Activated CD4-positive, CD25-positive, alpha-beta regulatory T cell treated with anti-CD3 and anti-CD28 coated beads, Interleukin-2, amount 50 U/mL, for 16 hours (primary cell): ENCODE results near the gene FHOD1.

Source experiments
- DNase-seq: peaks from one replicate; pipeline ENCODE4 v3.0.0-alpha.2; 2020; ENCODE audit warnings: low read depth, low spot score

Gene FHOD1

DNA sequence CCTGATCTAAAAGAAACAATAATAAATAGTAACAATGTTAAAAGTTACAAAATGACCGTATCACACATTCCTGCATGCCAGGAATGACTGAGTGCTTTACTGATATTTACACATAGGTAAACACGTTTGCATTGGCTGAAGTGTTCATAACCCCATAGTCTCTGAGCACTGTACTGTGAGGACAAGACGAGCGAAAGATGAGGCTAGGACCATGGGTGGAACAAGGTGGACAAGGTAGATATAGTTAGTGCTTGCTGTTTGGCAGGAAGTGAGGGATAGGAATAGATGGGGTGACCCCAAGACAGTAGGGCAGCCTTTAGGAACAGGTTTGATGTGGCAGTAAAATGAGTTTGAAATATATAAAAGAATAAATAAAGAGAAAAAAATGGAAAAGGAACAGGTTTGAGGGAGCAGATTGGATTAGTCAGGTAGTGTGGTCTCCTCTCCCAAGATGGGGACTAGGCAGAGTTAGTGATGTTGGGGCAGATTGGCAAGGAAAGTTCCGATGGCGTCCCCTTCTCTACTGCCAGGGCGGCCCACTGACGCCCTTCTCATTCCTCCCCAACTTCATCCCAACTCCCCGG, 55.8 kb downstream of the FHOD1 start:
- no peak for DNase-seq

DNA sequence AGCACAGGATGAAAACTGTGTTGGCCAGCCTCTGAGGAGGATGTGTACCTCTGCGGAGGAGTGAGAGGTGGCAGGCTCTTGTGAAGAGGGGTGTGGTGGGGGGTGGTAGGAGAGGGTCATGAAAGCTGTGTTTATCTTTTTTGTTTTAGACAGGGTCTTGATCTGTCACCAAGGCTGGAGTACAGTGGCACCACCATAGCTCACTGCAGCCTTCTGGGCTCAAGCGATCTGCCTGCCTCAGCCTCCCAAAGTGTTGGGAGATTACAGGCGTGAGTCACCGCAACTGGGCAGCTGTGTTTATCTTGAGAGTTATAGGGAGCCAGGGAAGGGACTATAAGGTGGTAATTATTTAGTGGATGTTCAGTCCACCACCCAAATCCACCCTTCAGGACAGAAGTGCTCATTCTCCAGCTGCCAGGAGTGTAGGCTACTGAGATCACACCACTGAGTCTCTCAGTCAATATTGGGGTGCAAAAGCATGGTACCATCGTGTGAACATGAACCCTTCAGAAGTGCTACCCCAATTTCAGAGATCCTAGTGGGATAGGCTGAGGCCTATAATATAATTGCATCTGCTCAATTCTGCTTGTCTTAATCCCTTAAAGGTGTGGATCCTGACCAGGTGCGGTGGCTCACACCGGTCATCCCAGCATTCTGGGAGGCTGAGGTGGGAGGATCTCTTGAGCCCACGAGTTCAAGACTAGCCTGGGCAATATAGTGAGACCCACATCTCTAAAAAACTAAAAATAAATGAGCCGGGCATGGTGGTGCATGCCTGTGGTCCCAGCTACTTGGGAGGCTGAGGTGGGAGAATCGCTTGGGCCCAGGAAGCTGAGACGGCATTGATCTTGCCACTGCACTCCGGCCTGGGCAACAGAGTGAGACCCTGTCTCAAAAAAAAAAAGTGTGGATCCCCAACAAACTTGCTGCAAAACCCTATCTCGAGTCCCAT, 56.6 kb downstream of the FHOD1 start:
- DNase-seq: no peak

DNA sequence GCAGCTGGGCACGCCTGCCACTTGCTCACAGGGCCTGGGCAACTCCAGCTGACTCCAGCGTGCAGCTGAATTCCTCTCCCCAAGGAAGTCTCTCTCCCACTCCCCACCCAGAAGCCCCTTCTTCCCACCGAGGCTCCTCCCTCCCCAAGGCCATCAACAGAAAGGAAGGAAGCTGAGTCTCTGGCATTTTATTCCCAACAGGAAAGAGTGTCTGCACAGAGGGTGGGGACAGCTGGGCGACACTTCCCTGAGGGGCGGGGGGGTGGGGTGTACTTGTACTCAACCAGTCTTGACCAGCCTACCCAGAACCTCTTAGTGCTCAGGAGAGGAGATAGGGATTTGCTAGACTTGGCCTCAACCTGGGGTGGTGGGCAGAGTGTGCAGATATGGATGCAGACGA, 57.2 kb downstream of the FHOD1 start, which contains the start of gene EXOC3L1:
Gene EXOC3L1, minus strand, starts transcription at position 96 of the 400 bp plus-strand sequence. CDS start 460 bp downstream, outside the sequence.
- no peak for DNase-seq

DNA sequence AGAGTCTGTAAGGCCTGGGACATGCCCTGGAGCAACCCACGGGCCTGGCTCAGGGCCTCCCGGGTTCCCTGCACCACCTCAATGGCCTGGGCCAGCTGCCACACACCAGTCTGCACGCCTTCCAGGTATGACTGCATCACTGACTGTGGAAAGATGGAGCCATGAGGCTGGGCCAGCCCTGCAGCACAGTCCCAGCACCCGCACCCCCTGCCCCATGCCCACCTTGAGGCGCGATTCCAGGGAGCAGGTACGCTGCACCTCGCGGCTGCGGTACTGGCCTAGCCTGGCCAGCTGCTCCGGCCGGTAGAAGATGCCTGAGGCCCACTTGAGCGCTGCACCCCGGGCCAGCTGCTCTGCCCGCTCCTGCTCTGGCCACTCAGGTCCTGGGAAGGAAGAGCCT, 58.5 kb downstream of the FHOD1 start:
- no peak for DNase-seq

DNA sequence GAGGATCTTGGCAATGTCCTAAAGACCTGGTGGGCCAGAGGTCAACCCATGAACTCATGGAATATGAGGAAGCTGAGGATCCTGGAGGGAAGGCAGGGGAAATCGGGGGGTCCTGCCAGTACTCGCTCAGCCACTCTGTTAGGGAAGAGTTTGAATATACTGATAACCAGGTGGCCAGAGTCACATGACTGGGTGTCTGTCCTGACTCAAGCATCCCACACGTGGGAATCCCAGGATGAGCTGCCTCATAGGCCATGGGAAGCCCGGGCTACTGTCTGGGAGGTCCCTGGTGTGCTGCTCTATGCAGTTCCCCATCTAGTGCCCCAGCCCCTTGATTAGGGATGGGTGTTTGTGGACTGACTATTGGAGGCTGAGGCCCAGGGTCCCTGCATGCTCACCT, 59.0 kb downstream of the FHOD1 start:
- DNase-seq: no peak

DNA sequence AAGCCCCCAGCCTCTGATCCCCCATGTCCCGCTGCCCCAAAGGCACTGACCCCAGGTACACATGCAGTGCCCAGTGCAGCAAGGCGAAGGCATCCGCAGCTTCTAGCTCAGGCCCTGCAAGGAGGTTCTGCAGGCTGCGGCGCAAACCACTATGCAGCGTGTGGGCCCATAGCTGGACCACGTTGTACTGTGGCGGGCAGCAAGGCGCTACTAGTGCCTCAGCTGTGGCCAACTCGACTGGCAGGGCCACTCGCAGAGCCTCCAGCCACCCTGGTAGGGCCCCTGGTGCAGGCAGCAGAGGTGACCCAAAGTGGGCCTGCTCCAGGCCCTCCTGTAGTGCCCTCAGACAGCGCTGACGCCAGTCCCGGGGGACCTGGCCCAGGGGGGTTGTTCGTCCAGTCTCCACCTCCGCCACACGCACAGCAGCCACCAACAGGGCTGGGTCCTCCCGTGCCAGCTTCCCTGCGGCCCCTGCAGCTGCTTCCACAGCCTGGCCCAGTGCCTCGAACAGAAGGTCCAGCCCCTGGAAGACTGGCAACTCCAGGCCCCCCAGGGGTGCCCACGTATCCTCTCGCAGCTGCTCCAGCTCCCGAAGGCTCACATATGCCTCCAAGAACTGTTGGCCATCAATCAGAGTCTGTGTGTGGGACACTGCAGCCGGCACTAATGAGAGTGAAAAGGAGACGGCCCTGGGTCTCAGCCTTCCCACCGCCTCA, 59.9 kb downstream of the FHOD1 start:
- no peak for DNase-seq

DNA sequence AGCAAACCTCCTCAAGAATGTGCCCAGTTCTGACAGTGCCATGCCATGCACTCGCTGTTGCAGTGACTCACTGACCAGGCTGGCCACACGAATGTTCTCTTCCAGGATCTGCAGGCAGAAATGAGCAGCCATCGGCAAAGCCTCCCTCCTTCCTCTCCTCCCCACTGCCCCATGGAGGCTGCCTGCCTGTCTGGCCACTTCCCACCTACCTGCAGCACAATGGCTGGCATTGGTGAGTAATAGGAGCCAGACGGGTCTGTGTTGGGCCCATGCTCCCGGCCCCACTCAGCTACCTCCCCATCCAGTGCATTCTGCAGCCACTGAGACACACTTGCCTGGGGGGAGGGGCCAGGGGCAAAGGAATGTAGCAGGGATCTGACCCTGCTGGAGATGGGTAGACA, 60.7 kb downstream of the FHOD1 start:
- no peak for DNase-seq

DNA sequence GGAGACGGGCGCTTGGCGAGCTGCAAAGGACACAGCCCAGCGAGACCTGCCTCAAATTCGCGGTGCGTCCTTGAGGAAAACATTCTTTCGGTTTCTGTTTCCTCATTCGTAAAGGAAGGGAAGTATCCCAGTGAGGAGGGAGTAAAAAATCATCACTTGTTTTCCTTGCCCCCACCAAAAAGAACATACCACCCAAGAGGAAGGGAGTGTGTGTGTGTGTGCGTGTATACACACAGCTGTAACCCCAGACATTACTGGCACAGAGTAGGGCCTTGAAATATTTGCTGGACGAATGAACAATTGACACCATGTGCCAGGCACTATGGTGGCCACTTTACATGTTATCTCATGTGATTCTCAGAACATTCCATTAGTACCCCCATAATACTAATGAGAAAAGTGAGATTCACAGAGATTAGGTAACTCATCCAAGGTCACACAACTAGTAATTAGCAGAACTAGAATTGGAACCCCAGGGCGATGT, 61.6 kb downstream of the FHOD1 start:
- no peak for DNase-seq

DNA sequence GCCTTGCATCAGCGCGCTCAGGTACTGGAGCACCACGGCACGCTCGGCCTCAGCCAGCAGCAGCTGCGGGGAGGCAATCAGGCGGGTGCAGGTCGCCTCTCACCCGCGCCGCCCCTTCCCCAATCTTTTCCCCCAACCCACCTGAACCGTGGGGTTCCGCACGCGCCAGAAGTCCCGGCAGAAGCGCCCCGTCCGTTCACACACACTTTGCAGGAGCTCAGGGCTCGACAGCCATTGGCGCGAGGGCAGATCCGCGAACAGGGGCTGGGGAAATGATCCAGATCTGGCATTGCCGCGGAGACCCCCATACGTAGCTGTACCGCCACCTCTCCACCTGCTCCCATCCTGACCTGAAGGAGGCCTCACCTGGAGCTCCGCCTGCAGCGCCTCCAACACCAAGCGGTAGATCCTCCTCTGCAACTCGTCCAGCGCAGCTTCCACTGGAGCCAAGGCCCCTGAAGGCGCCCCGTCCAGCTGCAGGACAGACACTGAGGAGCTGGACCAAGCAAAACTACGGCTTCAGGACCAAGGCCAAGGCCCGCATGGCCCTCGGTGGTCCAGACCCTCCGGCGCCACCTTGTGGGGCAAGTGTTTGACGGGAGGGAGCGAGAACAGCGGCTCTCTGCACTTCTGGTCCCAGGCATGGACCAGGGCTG, 62.2 kb downstream of the FHOD1 start:
- DNase-seq: peak; percentile 71

DNA sequence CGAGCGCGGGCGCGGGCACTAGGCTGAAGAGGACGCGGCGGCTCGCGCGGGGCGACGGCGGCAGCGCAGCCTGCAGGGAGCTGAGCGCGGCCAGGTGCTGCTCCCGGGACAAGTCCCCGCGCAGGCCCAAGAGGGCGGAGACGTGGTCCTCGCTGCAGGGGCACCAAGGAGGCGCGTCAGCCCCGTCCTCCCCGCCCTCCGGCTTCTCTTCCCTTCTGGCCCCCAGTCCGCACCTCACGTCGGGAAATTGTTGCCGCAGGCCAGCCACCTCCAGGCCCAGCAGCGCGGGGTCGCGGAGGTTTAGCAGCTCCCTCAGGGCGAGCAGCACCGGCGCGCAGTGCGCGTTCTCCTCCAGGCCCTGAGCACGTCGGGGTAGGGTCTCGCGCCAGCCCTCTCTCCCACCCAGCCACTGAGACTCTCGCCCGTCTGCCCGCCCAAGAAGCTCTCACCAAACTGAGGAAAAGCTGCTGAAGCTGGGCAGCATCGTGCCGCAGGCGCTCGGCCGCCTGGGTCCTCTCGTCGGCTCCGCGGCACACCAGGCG, 62.8 kb downstream of the FHOD1 start:
- DNase-seq: no peak

DNA sequence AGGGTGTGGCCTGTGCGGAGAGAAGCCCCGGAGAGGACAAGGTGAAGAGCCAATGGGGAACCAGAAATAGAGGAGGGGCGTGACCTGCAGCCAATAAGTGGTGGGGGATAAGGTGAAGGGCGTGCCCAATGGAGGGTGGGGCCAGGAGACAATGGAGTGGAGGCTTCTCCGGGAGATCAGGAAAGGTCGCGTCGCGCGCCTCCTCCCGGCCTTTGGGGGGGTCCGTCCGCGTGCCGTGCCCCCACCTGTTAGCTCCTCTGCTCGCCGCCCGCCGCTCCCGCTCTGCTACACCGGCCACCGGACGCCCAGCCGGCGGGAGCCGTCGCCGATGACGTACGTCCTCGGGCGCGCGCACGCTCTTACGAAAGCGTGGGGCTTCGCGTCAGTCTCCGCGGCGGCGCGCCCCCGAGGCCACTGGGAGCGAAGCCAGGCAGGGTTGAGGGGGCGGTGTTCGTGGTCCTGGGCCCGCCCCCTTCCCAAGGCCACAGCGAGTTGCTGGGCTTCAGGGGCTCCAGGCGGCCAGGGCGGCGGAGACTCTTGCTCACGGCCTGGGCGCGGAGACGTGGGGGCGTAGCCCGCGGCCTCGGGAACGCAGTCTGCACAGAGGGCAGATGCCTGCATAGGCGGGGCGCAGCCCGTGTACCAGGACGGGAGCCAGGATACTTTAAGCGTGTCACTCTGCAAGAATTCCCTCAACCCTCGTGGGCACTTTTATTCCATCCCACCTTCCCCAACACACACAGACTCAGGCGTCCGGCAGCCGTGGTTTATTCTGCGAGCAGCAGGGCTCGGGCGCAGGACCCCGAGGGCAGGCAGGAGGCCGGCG, 63.4 kb downstream of the FHOD1 start, which contains the start of gene MATCAP1:
Gene MATCAP1, minus strand, starts transcription at position 337 of the 826 bp plus-strand sequence. CDS start 3,353 bp downstream, outside the sequence.
- DNase-seq: peak; percentile 86

DNA sequence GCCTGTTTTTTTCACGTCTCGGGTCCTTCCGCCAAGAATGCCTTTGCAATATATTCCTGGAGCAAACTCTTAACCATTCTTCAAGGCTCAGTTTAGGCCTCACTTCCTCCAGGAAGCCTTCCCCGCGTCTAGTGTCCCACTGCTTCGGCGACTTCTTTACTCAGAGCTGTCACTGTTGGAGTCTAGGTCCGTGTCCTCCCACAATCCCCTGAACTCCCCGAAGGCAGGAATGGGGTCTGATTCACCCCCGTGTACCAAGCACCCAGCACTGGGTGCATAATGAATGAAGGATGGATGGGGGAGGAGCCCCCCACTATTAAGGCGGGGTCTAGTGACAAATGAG, 64.0 kb downstream of the FHOD1 start:
- DNase-seq: no peak

DNA sequence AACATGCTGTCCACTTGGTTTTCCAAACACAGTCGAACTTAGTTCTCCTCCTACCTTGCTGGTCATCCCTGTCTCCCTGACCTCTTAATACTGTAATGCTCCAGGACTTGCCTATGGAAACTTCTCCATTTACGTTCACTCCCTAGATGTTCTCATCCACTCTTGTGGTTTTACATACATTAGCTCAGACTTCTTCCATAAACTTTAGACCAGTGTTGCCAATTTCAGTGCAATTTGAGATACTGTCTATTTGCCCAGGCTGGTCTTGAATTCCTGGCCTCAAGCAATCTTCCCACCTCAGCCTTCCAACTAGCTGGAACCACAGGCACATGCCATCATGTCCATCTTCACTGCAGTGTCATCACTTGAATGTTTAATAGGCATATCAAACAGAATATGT, 65.0 kb downstream of the FHOD1 start:
- no peak for DNase-seq

DNA sequence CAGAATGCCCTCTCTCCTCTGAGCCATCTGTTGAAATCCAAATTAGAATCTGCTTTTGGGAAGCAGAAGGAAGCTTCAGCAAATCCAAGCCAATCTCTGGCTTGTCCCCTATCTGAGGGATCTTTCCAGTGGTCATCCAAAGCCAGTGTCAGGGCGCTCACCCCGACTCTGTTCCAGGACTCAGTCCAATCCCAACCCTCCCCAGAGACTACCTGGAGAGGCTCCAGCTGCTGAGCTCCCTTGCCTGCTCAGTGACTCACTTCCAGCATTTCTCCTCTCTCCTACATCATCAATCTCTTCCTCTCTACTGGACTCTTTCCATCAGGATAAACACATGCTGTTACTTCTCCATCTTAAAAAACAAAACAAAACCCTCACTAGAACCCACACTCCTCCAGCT, 65.9 kb downstream of the FHOD1 start:
- no peak for DNase-seq

DNA sequence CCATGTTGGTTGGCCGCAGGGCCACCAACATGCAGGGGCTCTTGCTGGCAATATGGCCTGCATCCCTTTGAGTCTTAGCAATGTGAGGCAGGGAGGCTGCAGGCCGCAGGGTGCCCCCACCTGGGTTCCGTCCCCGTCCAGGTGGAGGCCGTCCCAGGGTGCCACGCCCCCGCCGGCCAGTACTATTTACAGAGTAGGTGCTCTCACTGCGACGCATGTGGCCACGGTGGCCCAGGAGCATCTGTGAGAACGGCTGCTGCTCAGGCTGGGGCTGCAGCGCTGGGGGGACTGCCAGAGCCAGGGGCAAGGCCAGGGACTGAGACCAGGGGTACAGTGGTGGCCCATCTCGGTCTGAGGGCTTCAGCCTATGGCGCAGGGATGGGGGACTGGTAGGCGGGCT, 67.1 kb downstream of the FHOD1 start:
- no peak for DNase-seq

DNA sequence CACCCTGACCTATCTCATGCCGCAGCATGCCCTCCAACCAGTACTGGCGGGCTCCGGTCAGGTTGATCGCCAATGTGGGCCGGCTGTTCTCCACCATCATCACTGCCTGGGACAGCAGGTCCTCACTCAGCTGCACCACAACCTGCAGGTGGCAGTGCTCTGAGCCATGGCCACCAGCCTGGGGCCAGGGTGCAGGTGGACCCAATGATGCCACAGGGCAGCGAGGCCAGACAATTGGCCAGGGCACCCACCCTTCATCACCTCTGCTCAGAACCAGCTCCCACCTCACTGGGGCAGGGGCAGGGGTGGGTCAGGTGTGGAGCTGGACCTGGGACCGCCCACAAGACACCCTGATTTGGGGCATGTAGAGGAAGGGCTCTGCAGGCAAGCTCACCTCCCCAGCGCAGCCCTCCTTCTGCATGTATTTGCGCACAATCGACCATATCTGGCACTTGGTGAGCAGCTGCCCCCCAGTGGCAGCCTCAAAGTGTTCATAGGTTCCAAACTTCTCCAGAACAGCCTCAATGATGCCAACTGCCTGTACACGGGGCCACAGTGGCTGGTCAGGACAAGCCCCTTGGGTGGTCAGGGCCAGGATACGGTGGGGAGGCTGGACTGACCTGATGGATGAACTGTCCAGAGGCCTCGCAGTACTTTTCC, 67.7 kb downstream of the FHOD1 start:
- no peak for DNase-seq
